EH (cell line): ENCODE measurements around the gene SLC44A1.

Experiments
- DNase-seq: peaks from one replicate; pipeline ENCODE4 v3.0.0-alpha.2; 2015; ENCODE audit warnings: low read depth

Gene SLC44A1

DNA sequence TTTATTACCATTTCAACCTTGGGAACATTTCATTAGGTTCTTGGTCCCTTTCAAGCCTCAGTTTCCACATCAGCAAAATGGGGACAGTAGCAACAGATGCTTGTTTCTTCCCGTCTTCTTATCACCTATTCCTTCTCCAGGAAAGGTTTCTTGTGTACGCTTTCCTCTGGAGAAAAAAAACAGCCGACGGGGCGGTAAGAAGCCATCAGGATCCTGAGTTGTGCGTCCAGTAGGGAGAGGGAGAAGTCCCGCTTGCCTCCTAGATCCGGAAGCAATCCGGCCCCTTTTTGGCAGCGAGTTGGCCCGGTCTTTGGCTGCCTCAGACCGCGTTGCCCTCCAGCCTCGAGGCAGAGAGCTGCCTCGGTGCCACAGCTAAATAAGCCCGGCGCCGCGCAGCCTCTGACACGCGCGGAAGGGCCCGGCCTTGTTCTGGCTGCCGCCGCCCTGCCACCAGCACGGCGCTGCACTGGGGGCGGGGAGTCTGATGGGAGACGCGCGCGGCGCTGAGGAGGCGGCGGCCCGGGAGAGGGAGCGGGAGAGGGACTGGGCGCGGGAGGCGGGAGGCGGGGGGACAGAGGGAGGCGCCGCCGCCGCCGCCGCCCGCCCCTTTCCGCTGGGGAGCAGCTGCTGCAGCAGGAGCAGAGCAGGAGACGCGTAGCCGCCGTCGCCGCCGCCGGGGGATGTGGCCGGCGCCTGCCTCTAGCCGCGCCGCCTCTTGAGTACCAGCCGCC, at the start of gene SLC44A1:
Gene SLC44A1, plus strand, starts transcription at position 649 of the 731 bp plus-strand sequence. CDS start 218 bp downstream, outside the sequence.
- peak; percentile 96 for DNase-seq

- no peak for DNase-seq
Observed at GRCh38 chr9:105195259-105195658, 49.2 kb upstream of the SLC44A1 start.

DNA sequence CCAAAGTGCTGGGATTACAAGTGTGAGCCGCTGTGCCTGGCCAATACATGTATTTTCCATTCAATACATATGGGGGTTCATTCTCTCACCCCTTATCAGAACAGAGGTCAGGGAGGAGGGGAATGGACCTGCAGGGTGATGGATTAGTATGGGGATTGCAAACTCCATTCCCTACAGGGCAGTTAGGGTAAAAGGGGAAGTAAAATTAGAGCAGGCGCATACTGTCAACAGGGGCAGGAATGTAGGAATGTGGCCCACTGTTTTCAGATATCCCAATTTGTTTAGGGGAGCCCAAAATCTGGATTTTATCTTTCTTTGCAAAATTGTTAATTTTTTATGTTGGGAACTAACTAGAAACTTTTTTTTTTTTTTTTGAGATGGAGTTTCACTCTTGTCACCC, 46.4 kb upstream of the SLC44A1 start:
- no peak for DNase-seq

DNA sequence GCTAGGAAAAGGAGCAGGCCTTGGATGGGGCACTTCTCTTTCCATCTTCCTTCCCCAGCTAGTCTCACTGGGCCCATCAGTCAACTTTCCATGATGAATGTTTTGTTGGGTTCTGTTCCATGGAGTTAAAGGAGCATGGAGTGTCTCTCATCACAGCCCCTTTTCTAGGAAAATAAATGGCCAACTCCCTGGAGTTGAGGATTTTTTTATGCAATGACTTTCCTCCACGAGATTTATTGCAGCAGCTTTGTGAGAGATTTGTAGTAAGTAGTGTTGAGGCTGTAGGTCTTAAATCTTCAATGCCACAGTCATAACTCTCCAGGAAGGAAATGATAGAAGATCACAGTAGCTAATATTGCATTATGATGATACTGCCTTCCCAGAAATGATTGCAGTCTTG, 45.6 kb upstream of the SLC44A1 start:
- DNase-seq: no peak

- DNase-seq: no peak
Observed at GRCh38 chr9:105204416-105204815, 40.0 kb upstream of the SLC44A1 start.

DNA sequence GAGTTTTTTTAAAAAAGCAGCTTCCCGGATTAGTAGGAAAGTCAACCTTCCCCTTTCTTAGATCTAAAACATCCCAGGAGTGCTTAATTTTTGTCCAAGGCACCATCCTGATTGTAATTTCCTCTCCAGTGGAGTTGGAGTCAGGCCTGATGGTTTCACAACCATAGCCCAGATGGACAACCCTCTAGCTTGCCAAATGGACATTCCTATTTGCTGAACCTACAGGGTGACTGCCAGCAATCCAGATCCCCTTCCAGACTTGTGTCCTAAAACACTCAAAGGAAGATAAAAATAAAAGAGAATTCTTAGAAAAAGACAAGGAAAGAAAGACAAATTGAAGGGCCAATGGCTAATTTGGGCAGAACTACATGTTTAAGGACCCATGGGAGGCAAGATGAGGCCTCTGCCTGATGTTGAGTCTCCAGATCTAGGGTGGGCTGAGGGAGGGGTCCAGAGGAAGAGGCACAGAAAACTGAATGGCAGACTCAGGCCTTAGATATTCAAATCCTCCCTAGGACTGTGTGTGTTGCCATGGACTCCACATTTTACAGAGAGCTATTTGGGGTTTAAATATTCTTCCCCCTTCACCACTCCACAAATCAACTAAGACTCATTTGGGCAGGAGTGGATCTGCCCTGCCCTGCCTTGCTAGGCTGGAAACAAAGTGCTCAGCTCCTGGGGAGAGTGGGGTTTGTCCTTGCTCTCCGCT, 38.5 kb upstream of the SLC44A1 start:
- peak; percentile 91 for DNase-seq

- DNase-seq: no peak
Observed at GRCh38 chr9:105206496-105206820, 38.0 kb upstream of the SLC44A1 start.

DNA sequence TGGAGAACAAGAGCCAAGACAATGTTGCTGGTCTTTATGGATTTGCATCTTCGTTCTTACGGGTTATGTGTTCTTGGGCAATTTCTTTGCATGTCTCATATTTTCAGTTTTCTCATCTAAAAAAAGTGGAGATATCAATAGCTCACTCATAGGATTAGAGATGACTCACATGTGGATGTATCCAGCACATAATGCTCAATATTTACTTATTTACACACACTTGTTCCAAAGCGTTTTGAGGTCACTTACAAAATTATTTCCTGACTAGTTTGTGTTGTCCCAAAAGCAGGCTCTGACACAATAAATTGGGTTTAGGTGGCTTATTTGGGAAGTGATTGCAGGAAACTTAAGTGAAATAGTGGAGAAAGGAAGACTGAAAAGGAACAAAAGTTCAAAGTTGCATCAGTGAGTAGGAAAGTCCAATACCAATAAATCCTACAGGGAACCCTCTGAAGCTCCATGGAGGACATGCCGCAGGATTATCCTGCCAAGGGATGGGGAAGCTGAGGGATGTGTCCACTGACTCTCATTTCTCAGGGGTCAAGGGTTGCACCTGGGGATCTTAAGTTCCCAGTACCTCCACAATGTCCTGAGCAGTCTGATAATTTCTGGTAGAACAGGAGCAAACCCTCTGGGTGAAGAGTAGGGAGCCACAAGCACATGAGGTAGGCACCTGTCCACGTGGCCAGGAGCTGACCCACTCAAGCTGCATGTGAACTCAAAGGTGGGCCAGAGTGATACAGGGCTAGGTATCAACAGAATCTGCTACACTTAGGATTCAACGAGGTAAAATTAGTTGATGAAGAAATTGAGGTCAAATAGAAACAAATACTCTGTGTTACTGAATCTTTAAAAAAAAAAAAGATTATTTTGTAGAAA, 37.4 kb upstream of the SLC44A1 start:
- no peak for DNase-seq

DNA sequence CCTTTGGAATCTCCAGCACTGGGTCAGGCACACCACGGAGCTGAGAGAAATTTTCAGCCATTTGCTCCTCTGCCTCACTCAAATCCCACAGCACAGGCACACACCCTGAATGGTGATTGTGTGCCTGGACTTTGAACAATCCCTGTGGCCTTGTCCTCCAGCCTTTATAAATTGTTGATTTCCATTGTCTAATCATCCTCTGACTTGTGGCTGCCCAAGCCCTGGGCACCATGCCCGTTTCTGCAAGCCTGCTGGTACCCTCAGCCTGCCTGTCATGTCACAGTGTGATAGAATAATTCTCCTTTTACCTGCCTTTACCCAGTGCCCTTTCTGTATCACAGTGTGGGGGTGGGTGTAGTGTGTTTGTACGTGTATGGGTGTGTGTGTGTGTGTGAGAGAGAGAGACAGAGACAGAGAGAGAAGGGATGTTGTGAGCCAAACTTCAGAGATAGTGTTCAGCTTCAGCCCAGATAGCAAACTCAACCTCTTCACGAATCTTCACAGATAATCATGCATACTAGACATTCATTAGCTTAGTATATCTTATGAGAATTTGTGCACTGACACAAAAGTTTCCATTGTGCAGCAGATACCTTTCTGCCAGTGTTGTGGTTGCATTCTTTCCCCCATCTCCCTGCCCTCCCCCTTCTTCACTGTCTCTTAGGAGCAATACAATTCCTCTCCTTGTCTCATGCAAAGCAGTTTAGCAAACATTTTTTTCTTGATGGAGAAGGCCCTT, 27.8 kb upstream of the SLC44A1 start:
- peak; percentile 28 for DNase-seq

GRCh38 chr9:105218673-105219072, 25.8 kb upstream of the SLC44A1 start:
- DNase-seq: no peak

DNA sequence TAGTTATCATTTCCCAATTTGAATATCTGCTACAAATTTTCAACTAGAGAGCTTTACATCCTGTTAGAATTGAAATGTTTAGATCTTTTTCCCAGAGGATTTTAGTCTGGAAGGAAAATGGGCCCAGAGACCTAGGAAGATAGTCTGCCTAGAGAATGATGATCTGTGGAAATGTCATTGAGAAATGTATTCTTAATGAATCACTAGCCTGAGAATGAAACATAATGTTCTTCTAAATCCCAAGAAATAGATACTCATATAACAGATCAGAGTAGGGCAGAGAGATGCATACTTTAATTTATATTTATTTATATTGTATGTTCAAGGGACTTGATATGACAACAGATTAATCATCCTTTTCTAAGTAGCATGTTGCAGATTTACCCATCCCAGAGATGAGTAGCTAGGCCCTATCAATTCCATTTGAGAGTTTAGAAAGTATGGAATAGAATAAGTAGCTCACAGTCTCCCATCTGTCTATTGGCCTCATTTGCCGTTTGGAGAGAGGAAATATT, 25.1 kb upstream of the SLC44A1 start:
- peak; percentile 33 for DNase-seq

- no peak for DNase-seq
Observed at GRCh38 chr9:105220451-105220850, 24.0 kb upstream of the SLC44A1 start.

DNA sequence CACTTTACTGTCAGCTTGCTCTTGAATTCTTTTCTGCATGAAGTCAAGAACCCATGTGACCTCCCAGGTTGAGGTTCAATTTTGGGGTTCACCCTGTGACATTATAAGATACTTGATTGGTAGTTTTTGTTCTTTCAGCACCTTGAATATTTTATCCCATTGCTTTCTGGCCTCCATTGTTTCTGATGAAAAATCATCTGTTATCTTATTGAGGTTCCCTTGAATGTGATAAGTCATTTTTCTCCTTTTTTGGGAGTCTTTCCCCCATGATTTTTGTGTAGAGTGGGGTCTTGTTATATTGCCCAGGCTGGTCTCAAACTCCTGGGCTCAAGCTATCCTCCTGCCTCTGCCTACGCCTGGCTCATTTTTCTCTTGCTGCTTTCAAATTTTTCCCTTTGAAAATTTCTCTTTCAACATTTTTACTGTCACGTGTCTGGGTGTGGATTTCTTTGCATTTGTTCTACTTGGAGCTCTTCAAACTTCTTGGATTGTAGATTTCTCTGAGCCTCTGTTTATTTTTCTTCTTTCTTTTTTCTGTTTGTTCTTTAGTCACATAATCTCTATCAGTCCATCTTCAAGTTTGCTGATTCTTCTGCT, 20.8 kb upstream of the SLC44A1 start:
- no peak for DNase-seq

GRCh38 chr9:105226055-105226454, 18.4 kb upstream of the SLC44A1 start:
- no peak for DNase-seq

DNA sequence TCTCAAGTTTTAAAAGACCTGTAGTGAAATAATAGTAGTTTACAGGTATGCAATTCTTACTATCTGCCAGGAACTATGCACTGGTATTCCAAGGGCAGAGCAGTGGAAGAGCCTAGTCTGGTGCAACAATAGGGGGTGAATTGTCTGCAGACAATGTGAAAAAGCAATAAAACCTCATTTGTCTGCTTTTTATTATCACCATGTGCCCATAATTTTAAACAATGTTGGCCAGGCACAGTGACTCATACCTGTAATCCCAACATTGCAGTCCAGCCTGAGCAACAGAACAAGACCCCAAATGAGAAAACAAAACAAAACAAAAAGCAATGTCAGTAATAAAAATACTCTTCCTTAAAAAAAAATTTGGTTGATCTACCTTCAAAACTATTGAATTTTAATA, 12.2 kb upstream of the SLC44A1 start:
- DNase-seq: peak; percentile 47

- DNase-seq: peak; percentile 43
Observed at GRCh38 chr9:105233873-105234272, 10.6 kb upstream of the SLC44A1 start.

DNA sequence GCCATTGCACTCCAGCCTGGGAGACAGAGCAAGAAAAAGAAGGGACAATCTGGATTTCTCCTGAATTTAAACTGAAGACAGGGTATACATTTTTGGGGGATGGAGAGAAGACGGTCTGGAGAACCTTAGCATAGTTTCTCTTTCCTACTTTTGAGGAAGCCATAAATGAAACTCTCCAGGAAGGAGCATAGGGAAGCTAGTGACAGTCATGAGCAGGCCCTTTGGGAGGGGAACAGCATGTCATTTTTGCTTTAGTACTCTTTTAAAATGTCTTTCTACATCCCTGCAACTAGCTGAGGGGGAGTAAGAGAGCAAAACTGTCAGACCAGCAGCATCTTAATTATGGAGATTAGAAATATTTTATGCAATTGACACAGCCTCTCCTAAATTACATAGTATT, 8.2 kb upstream of the SLC44A1 start:
- DNase-seq: no peak

DNA sequence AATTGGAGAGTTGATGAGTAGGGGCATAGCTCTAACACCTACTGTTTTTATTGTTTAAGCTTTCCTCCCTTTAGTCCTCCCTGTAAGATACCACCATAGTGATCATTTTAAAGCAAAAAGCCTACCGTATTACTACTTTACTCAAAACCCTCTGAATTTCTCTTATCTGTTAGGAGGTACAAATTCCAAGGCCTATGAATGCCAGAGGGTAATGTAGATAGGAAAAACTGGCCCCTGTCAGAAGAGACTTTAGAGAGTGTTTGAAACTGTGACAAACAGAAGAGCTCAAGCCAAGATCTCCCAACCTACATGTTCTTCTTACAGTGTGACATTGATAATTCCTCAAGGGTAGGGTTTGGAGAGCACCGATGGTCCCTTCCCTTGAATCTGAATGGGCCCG, 7.2 kb upstream of the SLC44A1 start:
- DNase-seq: no peak

- no peak for DNase-seq
Observed at GRCh38 chr9:105238302-105238701, 6.1 kb upstream of the SLC44A1 start.

DNA sequence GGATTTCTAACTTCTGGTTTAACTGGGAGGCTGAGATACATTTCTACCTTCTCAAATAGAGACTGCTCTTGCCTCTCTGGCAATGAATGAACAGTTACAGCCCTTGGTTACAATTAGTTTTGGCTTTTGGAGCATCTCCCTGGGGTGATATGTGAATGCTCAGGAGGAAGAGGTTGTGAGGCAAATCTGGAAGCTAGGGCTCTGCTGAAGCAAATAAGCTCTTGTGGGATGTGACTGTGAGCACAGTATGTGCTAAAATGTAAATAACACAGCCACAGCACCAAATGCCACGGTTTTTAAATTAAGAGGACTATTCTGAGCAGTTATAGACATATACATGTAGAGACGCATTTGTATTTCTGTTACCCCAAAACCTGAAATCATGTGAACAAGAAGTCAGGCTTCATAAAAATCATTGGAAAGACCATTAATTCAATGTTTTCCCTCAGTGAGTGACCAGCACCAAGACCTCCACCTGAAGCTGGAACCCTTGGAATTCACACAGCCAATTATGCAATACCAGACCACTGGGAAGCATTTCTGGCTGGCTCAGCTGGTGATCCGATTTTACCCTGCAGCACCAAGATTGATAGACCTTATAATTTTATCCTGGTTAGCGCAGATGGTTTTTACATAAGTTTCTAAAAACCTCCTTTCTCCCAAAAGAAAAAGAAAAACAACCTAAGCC, 3.0 kb upstream of the SLC44A1 start:
- peak; percentile 16 for DNase-seq

DNA sequence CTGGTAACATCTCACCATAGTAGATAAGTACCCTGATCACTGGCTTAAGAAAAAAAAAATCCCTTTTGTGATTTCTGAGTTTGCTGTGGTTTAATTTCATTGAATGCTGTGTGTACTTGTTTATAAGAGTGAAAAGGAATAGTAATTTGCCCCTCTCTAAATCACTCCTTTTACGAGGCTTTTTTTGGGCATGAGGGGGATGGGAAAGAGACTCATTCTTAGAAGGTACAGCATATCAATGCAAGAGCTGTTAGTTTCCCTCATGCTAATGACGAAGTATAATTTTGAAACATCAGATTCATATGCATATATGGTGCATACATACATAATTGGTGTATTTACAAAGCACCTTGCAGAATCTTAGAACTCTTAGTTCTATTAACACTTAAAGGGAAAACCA, 2.4 kb upstream of the SLC44A1 start:
- DNase-seq: no peak
